A673 (cell line): Measurements from ENCODE around the gene TFR2. TPM values are rescaled to one million over a fixed set of nuclear protein-coding genes. Genes with fewer than 3 reads are reported as not detected.

Experiments
- BruUV-seq: library from RNA; stranded (reverse); fragments of 400-500 nt; replicated peaks from 2 replicates; lab custom pipeline; 2021; lab: Mats Ljungman, UMichigan
- CTCF ChIA-PET: fragments of 300-600 bp; sonication (Branson Sonifier 250); formaldehyde crosslinking; loops from one replicate; lab custom pipeline; 2022; ENCODE audit warnings: antibody characterized with exemption; lab: Charles Lee
- POLR2A ChIA-PET: fragments of 300-600 bp; sonication (Branson Sonifier 250); formaldehyde crosslinking; loops from one replicate; lab custom pipeline; 2022; ENCODE audit warnings: antibody characterized with exemption; ENCODE audit not compliant: low non-redundant PET; lab: Charles Lee
- DNase-seq: peaks from one replicate; pipeline ENCODE4 v3.0.0-alpha.2; 2015; ENCODE audit warnings: low spot score
- H3K27ac ChIP-seq: fragments of 200-600 bp; sonication (generic); 2 replicates; pipeline ENCODE4 v1.5.1; 2016; ENCODE audit warnings: mixed run types, low read depth, mild to moderate bottlenecking, mixed read lengths, antibody characterized with exemption, low read length; ENCODE audit not compliant: poor library complexity, severe bottlenecking
- H3K27me3 ChIP-seq: fragments of 200-600 bp; sonication (generic); replicated peaks from 2 replicates; pipeline ENCODE4 v1.6.1; 2017; ENCODE audit warnings: mixed run types, low read depth, mild to moderate bottlenecking, mixed read lengths, antibody characterized with exemption, low read length; ENCODE audit not compliant: insufficient read depth, poor library complexity
- H3K36me3 ChIP-seq: fragments of 200-600 bp; sonication (generic); 2 replicates; pipeline ENCODE4 v1.6.1; 2016; ENCODE audit warnings: mixed run types, mild to moderate bottlenecking, mixed read lengths, antibody characterized with exemption, low read length; ENCODE audit not compliant: insufficient read depth, poor library complexity, severe bottlenecking
- H3K4me1 ChIP-seq: fragments of 200-600 bp; sonication (generic); 2 replicates; pipeline ENCODE4 v1.6.1; 2017; ENCODE audit warnings: mixed run types, mild to moderate bottlenecking, mixed read lengths, antibody characterized with exemption, low read length; ENCODE audit not compliant: insufficient read depth, poor library complexity, severe bottlenecking
- H3K4me3 ChIP-seq: fragments of 200-600 bp; sonication (generic); 2 replicates; pipeline ENCODE4 v1.5.1; 2016; ENCODE audit warnings: low read depth, mixed run types, mild to moderate bottlenecking, mixed read lengths, low read length; ENCODE audit not compliant: poor library complexity, severe bottlenecking
- H3K9me3 ChIP-seq: fragments of 200-600 bp; sonication (generic); 2 replicates; pipeline ENCODE4 v1.6.1; 2016; ENCODE audit warnings: mixed run types, low read depth, mild to moderate bottlenecking, mixed read lengths, antibody characterized with exemption, low read length; ENCODE audit not compliant: poor library complexity, severe bottlenecking
- EZH2 ChIP-seq: fragments of 200-600 bp; sonication (generic); IDR thresholded peaks from 2 replicates; pipeline ENCODE4 v1.6.1; 2017; ENCODE audit warnings: borderline replicate concordance, low read depth, mild to moderate bottlenecking, mixed read lengths, antibody characterized with exemption, low read length; ENCODE audit not compliant: poor library complexity, severe bottlenecking
- intact Hi-C: fragments of 100-400 bp; cut with micrococcal nuclease; formaldehyde crosslinking; loops from one replicate; pipeline ENCODE4 v1.10.0; 2022; ENCODE audit not compliant: unreplicated experiment
- total RNA-seq: library from RNA; stranded (reverse); gene quantifications from 2 replicates; pipeline ENCODE4 v1.2.3, GENCODE V29; 2021
- TF ChIP-seq, protein P1 (sequence below): fragments of 300-800, 200-600 bp; sonication (generic); conservative IDR thresholded peaks from 2 replicates; pipeline ENCODE4 v1.5.1; 2017; ENCODE audit warnings: low read depth, mild to moderate bottlenecking, antibody characterized with exemption, low read length, moderate library complexity, mixed read lengths

TFR2 gene
- total RNA-seq, 1 experiment from 2014 or later: 2.0 TPM

DNA sequence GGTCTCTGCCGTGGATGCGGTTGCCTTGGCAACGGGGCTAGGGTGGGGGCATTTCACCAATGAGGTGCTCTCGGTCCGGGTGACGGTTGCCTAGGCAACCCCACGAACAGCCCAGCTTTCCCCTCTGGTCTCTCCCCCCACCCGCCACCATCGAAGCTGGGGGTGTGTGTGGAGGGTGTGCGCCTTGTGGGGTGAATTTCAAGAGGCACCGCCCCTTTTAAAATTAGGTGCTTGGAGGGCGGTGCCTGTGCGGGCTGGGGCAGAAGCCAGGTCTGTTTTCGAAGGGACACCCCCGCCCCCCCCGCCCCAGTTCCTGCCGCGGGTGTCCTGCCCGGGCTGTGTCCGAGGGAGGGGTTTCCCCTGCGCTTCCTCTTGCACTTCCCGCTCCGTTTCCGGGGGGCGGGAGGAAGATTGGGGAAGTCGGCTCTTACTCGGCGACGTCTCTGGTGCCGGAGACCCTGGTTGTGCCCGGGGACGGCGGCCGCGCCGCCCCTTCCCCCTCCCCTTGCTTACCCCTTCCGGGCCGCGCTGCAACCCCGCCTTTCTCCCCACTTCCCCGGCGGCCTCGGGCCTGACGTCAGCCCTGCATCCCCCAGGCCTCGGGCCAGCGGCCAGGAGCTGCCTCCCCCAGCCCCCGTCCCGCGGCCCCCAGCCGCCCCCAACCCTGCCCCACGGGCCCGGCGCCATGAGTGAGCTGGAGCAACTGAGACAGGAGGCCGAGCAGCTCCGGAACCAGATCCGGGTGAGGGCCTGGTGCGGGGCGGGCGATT lies 34.4 kb upstream of the TFR2 start:
- BruUV-seq: no TSS peak
- ChIA-PET CTCF (interaction anchor here (0.7 kb wide), 1 partner anchor 49 kb away, joined by 6 read pairs; no protein-coding TSS in a partner anchor), POLR2A (no interaction called here)
- Histone ChIP-seq H3K9me3 (no peaks in the 10 kb centered on the region), H3K4me3 (peak overlapping the region; percentile 98), H3K36me3 (peaks cover 39% of the 10 kb centered on the region), H3K4me1 (peaks cover 8% of the 10 kb centered on the region), H3K27me3 (no peaks in the 10 kb centered on the region), H3K27ac (peak overlapping the region; percentile 48)
- no peak for TF ChIP-seq EZH2
- TF ChIP-seq, protein P1, sequence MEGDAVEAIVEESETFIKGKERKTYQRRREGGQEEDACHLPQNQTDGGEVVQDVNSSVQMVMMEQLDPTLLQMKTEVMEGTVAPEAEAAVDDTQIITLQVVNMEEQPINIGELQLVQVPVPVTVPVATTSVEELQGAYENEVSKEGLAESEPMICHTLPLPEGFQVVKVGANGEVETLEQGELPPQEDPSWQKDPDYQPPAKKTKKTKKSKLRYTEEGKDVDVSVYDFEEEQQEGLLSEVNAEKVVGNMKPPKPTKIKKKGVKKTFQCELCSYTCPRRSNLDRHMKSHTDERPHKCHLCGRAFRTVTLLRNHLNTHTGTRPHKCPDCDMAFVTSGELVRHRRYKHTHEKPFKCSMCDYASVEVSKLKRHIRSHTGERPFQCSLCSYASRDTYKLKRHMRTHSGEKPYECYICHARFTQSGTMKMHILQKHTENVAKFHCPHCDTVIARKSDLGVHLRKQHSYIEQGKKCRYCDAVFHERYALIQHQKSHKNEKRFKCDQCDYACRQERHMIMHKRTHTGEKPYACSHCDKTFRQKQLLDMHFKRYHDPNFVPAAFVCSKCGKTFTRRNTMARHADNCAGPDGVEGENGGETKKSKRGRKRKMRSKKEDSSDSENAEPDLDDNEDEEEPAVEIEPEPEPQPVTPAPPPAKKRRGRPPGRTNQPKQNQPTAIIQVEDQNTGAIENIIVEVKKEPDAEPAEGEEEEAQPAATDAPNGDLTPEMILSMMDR: no peak
- intact Hi-C loops: loop anchor here (10.0 kb wide), 1 partner anchor 91 kb away; the partner anchor contains the start of genes FBXO24 and LRCH4
- peak; percentile 83 for DNase-seq

DNA sequence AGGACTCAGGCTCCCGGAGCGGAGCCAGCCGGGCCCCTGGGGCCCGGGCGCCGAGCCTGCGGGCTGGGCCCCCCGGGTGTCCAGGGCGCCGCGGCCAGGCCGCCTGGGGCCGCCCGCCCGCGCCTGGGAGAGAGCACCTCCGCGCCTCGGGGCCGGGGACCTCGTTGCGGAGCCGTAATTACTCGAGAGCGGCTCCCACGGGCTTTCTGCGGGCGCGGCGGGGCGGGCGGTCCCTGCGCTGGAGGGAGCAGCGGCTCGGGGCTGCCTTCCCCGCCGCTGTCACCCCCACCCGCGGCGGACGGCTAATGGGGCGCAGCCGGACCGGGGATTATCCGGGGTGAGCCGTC lies 33.7 kb upstream of the TFR2 start:
- ChIA-PET POLR2A (no interaction called here), CTCF (no interaction called here)
- H3K9me3 ChIP-seq: no peaks in the 10 kb centered on the region
- TF ChIP-seq, protein P1: no peak
- no peak for TF ChIP-seq EZH2
- BruUV-seq: no TSS peak
- peaks cover 33% of the 10 kb centered on the region for H3K36me3 ChIP-seq
- no peaks in the 10 kb centered on the region for H3K27me3 ChIP-seq
- intact Hi-C loops: loop anchor here (10.0 kb wide), 1 partner anchor 90 kb away; the partner anchor contains the start of genes FBXO24 and LRCH4
- peak overlapping the region; percentile 99 for H3K27ac ChIP-seq
- peaks cover 1% of the 10 kb centered on the region for H3K4me1 ChIP-seq
- H3K4me3 ChIP-seq: peak overlapping the region; percentile 98
- no peak for DNase-seq

DNA sequence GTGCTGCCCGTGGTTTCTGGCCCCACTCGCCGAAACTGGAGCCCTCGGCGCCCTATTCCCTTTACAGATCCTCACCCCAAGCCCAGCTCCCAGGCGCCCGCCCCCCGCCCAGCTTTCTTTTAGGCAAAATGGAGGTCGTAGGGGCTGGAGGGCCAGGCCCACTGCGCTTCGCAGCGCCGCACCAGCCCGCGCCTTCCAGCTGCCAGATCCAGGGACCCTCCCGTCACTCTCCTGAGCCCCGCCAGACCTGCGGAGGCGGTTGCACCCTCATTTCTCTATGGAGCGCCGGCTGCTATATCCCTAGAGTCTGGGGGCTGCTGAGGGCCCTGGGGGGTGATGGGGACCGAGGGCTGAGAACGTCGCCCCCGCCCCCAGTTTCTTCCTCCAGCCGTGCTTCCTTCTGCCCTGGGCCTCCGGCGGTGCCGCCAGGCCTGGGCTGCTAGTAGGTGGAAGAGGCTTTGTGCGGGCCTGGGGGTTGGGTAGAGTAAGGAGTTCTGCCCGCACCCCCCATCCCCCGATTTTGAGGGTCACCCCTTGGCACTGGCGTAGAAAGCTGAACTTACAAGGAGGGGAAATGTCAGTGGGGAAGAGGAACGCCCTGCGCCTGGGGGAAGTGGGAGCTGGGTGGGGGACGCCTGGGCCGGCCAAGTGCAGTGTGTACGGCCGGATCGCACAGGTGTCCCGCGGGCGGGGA lies 33.2 kb upstream of the TFR2 start:
- Histone ChIP-seq H3K4me3 (peak overlapping the region; percentile 98), H3K36me3 (peaks cover 27% of the 10 kb centered on the region), H3K9me3 (no peaks in the 10 kb centered on the region), H3K4me1 (no peaks in the 10 kb centered on the region), H3K27ac (peak overlapping the region; percentile 99), H3K27me3 (no peaks in the 10 kb centered on the region)
- intact Hi-C loops: loop anchor here (5.0 to 10.0 kb wide), 3 partner anchors 42 to 197 kb away; partner anchors contain the start of genes FBXO24, LRCH4 and TSC22D4
- peak; percentile 39 for DNase-seq
- no peak for TF ChIP-seq EZH2
- TF ChIP-seq, protein P1: no peak
- BruUV-seq: no TSS peak
- CTCF ChIA-PET: no interaction called here
- POLR2A ChIA-PET: no interaction called here
